Psoas muscle (tissue), 8 donors: Measurements from ENCODE around the gene SLC39A9. TPM values are rescaled to one million over a fixed set of nuclear protein-coding genes. Genes with fewer than 3 reads are reported as not detected.

Experiments
- ATAC-seq, 4 donors: fragments of 200-7000 bp; cut with Tn5 transposase; one replicate each; pipeline ENCODE4 v1.9.1; 2020; ENCODE audit warnings: moderate library complexity in 3 of 4, mild to moderate bottlenecking in 2 of 4
- DNase-seq, 2 donors: peaks; one replicate each; pipeline ENCODE4 v3.0.0-alpha.2; 2020
- H3K27ac ChIP-seq: fragments of 200-600 bp; one replicate; pipeline ENCODE4 v1.8.0; 2022
- H3K27me3 ChIP-seq, 3 donors: fragments of 200-600 bp in 1 of 3; one replicate each; pipeline versions ENCODE4 v1.6.1 to v1.8.0; 2013 to 2022; ENCODE audit warnings: low read length in 2 of 3, mild to moderate bottlenecking in 2 of 3, moderate library complexity in 1 of 3; ENCODE audit not compliant: insufficient read depth in 3 of 3
- H3K36me3 ChIP-seq, 2 donors: fragments of 200-600 bp in 1 of 2; one replicate each; pipeline versions ENCODE4 v1.6.1 to v1.8.0; 2013 to 2022; ENCODE audit warnings: low read depth in 1 of 2, mild to moderate bottlenecking in 1 of 2, moderate library complexity in 1 of 2; ENCODE audit not compliant: insufficient read depth in 1 of 2
- H3K4me1 ChIP-seq: fragments of 200-600 bp; one replicate; pipeline ENCODE4 v1.8.0; 2022
- H3K4me3 ChIP-seq: fragments of 200-600 bp; one replicate; pipeline ENCODE4 v1.8.0; 2022; ENCODE audit warnings: mild to moderate bottlenecking
- H3K9me3 ChIP-seq: fragments of 200-600 bp; one replicate; pipeline ENCODE4 v1.8.0; 2022
- CTCF ChIP-seq: fragments of 200-600 bp; IDR thresholded peaks from one replicate; pipeline ENCODE4 v1.8.0; 2022; ENCODE audit warnings: antibody characterized with exemption
- WGBS, 3 donors: extraction: QIAGEN DNeasy Blood & Tissue Kit; methylation state at CpG; one replicate each; pipeline versions ENCODE4 v1.1.6 to v1.1.7; 2013; 5-methylcytosine and 5-hydroxymethylcytosine counted together
- intact Hi-C, 2 donors: fragments of 100-400 bp; cut with DNase I; formaldehyde crosslinking; loops; one replicate each; pipeline versions ENCODE4 v1.11.0 to v1.14.2; 2022
- long read RNA-seq, 2 donors: library from polyadenylated mRNA; unstranded; transcript quantifications; one replicate each; pipeline ENCODE4 v2.0.0, GENCODE V29; 2021
- polyA plus RNA-seq, 3 donors: library from polyadenylated mRNA; stranded (reverse); fragments of 200-250 nt; gene quantifications; one replicate each; pipeline ENCODE4 v1.2.3, GENCODE V29; 2013
- total RNA-seq, 4 donors: library from RNA; stranded (reverse); fragmentation: NEBNext Ultra II Directional in 2 of 4; extraction: Animal tissue kit (Norgen Biotek cat#: 25700) in 2 of 4; gene quantifications; one replicate each; pipeline versions ENCODE4 v1.2.1 to v1.2.4, GENCODE V29; 2021 to 2023
- donor health status: healthy with polysubstance abuse.
- donor health status: DM: no; HTN: no; CAD: no; lungs with moderate emphysema.
- donor health status: Bipolar disorder and iron deficiency.
- donor health status: healthy.
- donor health status: DM: yes; HTN: yes; CAD: no.
- donor health status: DM: no; HTN: no; CAD: no.
- donor health status: DM: no; HTN: no; CAD: no.
- donor health status: DM: yes; HTN: yes; CAD: no.

SLC39A9 gene
- total RNA-seq, result 10 to 100 TPM; 11.8 to 16.7 (median 14.9) TPM
- 10 to 100 TPM in 2 of 3 donors, 1 to 10 TPM in 1; 6.1 to 19.8 (median 19.2) TPM for polyA plus RNA-seq
- long read RNA-seq, donor 1, full-length matches to known transcripts, result 4 of 8 reads
- long read RNA-seq, donor 1, partial matches to known transcripts, result 0 of 8 reads
- long read RNA-seq, donor 1, other reads (novel, unspliced or antisense), result 4 of 8 reads
- long read RNA-seq, donor 2, transcript SLC39A9-202 (7 exons, 3,560 nt), result major isoform, 8 of 12 reads
- long read RNA-seq, donor 2, partial matches to known transcripts, result 1 of 12 reads
- long read RNA-seq, donor 2, other reads (novel, unspliced or antisense), result 2 of 12 reads

- 0% methylated on average over 52 to 53 of the region's 53 CpGs for WGBS, 3 donors
- no peaks in the 10 kb centered on the region for H3K27me3 ChIP-seq
- DNase-seq, result peak; percentile 95 to 98
These were observed at the start of gene SLC39A9, which contains the start of gene ERH for GRCh38 chr14:69398053-69398817. SLC39A9 (plus strand) TSS chr14:69398692; CDS start chr14:69399370, 678 bp downstream. ERH (minus strand) TSS chr14:69398299; CDS start chr14:69398233, 66 bp downstream.

GRCh38 chr14:69349091-69349777 is 49.3 kb upstream of the SLC39A9 start:
- no peaks in the 10 kb centered on the region for H3K4me1 ChIP-seq
- no peak for DNase-seq
- no peak overlapping the region for H3K27ac ChIP-seq
- no peaks in the 10 kb centered on the region for H3K36me3 ChIP-seq
- peaks cover 0 to 1% (median 0%) of the 10 kb centered on the region in 3 donors for H3K27me3 ChIP-seq
- 89 to 93% (median 91%) methylated on average over 11 of the region's 11 CpGs for WGBS, 3 donors
- no peak for TF ChIP-seq CTCF
- no peak for ATAC-seq
- H3K4me3 ChIP-seq, result no peak overlapping the region
- intact Hi-C loops, result loop anchor here in 1 of 2 donors (5.0 kb wide), 1 partner anchor 87 kb away; the partner anchor contains the start of gene GALNT16
- no peaks in the 10 kb centered on the region for H3K9me3 ChIP-seq

More at GRCh38 chr14:69398053-69398817, at the start of gene SLC39A9, which contains the start of gene ERH:
- intact Hi-C loops, result loop anchor here in 1 of 2 donors (2.0 to 10.0 kb wide), 2 partner anchors 63 to 243 kb away; partner anchors contain the start of gene DCAF5
- ATAC-seq, result peak; percentile 98 to 99 (median 98)
- peak within 1 kb of the TSS; percentile 93 for H3K4me3 ChIP-seq
- peaks cover 11 to 33% of the 10 kb centered on the region in 2 donors for H3K36me3 ChIP-seq
- TF ChIP-seq CTCF, result no peak
- H3K4me1 ChIP-seq, result peaks cover 39% of the 10 kb centered on the region
- H3K27ac ChIP-seq, result peak within 1 kb of the TSS; percentile 94
- H3K9me3 ChIP-seq, result no peaks in the 10 kb centered on the region

GRCh38 chr14:69350892-69351291 is 47.6 kb upstream of the SLC39A9 start:
- 87 to 94% (median 89%) methylated on average over 5 of the region's 5 CpGs for WGBS, 3 donors
- no peak overlapping the region for H3K27ac ChIP-seq
- no peak overlapping the region for H3K4me3 ChIP-seq
- no peak for DNase-seq
- no peaks in the 10 kb centered on the region for H3K4me1 ChIP-seq
- H3K27me3 ChIP-seq, result peaks cover 0 to 1% (median 0%) of the 10 kb centered on the region in 3 donors
- no peaks in the 10 kb centered on the region for H3K9me3 ChIP-seq
- intact Hi-C loops, result no loop called here
- H3K36me3 ChIP-seq, result no peaks in the 10 kb centered on the region
- no peak for ATAC-seq
- no peak for TF ChIP-seq CTCF

GRCh38 chr14:69351385-69351784 is 47.1 kb upstream of the SLC39A9 start:
- no peaks in the 10 kb centered on the region for H3K4me1 ChIP-seq
- DNase-seq (no peak), ATAC-seq (no peak)
- no peak overlapping the region for H3K4me3 ChIP-seq
- 74 to 83% (median 77%) methylated on average over 3 of the region's 3 CpGs for WGBS, 3 donors
- no peak for TF ChIP-seq CTCF
- H3K9me3 ChIP-seq, result no peaks in the 10 kb centered on the region
- H3K36me3 ChIP-seq, result no peaks in the 10 kb centered on the region
- no peak overlapping the region for H3K27ac ChIP-seq
- intact Hi-C loops, result no loop called here
- H3K27me3 ChIP-seq, result peaks cover 0 to 1% (median 0%) of the 10 kb centered on the region in 3 donors
